ENCODE measurements around the gene NSD2. TPM values are rescaled to one million over a fixed set of nuclear protein-coding genes. Genes with fewer than 3 reads are reported as not detected.

NSD2 gene
- total RNA-seq, 1 experiment from 2014 or later = 136 TPM

DNA sequence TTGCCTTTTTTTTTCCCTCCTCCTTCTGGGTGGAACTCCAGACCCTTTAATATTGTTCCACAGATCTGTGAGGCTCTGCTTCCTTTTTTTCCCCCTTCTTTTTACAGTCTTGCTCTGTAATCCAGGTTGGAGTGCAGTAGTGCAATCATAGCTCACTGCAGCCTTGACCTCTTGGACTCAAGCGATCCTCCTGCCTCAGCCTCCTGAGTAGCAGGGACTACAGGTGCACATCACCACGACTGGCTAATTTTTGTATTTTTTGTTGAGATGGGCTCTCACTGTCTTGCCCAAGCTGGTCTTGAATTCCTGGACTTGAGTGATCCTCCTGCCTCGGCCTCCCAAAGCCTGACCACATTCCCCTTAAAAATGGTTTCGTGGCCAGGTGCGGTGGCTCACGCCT lies 26.8 kb downstream of the NSD2 start:
- Histone ChIP-seq H4K20me1 (ENCODE audit: control insufficient read depth, insufficient read depth, insufficient read length) (no peaks in the 10 kb centered on the region), H3K9ac (ENCODE audit: extremely low read depth, insufficient read length, low read length) (no peak overlapping the region), H4K5ac (ENCODE audit: insufficient read length, low read depth, low read length) (no peak overlapping the region), H3K18ac (ENCODE audit: insufficient read length, low read depth, low read length) (no peak overlapping the region), H3K27ac (ENCODE audit: insufficient read length, low read depth, low read length) (no peak overlapping the region), H3K23ac (ENCODE audit: insufficient read length, low read depth, low read length) (no peak overlapping the region), H2AK5ac (ENCODE audit: insufficient read length, low read length) (no peak overlapping the region), H3T11ph (ENCODE audit: low read length) (no peak overlapping the region), H3K79me2 (ENCODE audit: insufficient read depth, low read length) (peaks cover 10% of the 10 kb centered on the region; the same call in 1 of the 2 replicates), H4K91ac (ENCODE audit: insufficient read length, low read depth, low read length) (no peak overlapping the region), H3K4ac (ENCODE audit: low read depth, low read length) (no peak overlapping the region), H2BK20ac (ENCODE audit: low read depth, low read length, poor library complexity, severe bottlenecking) (no peak overlapping the region), H3K4me2 (ENCODE audit: insufficient read depth, insufficient read length, low read length) (no peak overlapping the region), H2BK5ac (ENCODE audit: insufficient read length, low read length) (no peak overlapping the region), H3K23me2 (ENCODE audit: insufficient read length, low read depth, low read length, poor library complexity, severe bottlenecking) (no peaks in the 10 kb centered on the region), H3K56ac (ENCODE audit: insufficient read length, low read depth, low read length) (no peak overlapping the region), H2BK12ac (ENCODE audit: insufficient read length, low read depth, low read length) (no peak overlapping the region), H3K9me3 (ENCODE audit: control insufficient read depth, low read depth, low read length) (no peaks in the 10 kb centered on the region), H4K8ac (replicated peaks; ENCODE audit: insufficient read length, low read depth, low read length) (no peak overlapping the region), H3K14ac (ENCODE audit: insufficient read depth, low read length) (no peak overlapping the region), H2AFZ (ENCODE audit: low read length) (no peak overlapping the region), H3K4me1 (ENCODE audit: insufficient read depth, low read length) (no peaks in the 10 kb centered on the region), H2BK15ac (ENCODE audit: low read depth, low read length) (no peak overlapping the region), H3K79me1 (ENCODE audit: insufficient read depth, low read depth, low read length, poor library complexity, severe bottlenecking) (peaks cover 3% of the 10 kb centered on the region), H2BK120ac (ENCODE audit: low read depth, low read length, poor library complexity, severe bottlenecking) (no peak overlapping the region), H3K27me3 (ENCODE audit: insufficient read depth, low read length) (no peaks in the 10 kb centered on the region)
- no peak for DNase-seq
- Mint-ChIP-seq H3K36me3 (ENCODE audit: insufficient read depth in 1 of 3, low read depth in 3 of 3) (peaks cover 22 to 39% (median 34%) of the 10 kb centered on the region in 3 experiments; a peak in 6 of 7 replicates), H3K27me3 (ENCODE audit: low read depth) (peaks cover 1% of the 10 kb centered on the region; the same call in 1 of the 2 replicates), H3K4me3 (no peak overlapping the region), H3K4me1 (peaks cover 6 to 10% of the 10 kb centered on the region in 2 experiments), H3K27ac (no peak overlapping the region), H3K9me3 (no peaks in the 10 kb centered on the region)
- no CpG with 5 or more reads among the region's 6 CpGs for WGBS (ENCODE audit: extremely low coverage, insufficient read length, low lambda C conversion rate)
- TF ChIP-seq, protein P1, sequence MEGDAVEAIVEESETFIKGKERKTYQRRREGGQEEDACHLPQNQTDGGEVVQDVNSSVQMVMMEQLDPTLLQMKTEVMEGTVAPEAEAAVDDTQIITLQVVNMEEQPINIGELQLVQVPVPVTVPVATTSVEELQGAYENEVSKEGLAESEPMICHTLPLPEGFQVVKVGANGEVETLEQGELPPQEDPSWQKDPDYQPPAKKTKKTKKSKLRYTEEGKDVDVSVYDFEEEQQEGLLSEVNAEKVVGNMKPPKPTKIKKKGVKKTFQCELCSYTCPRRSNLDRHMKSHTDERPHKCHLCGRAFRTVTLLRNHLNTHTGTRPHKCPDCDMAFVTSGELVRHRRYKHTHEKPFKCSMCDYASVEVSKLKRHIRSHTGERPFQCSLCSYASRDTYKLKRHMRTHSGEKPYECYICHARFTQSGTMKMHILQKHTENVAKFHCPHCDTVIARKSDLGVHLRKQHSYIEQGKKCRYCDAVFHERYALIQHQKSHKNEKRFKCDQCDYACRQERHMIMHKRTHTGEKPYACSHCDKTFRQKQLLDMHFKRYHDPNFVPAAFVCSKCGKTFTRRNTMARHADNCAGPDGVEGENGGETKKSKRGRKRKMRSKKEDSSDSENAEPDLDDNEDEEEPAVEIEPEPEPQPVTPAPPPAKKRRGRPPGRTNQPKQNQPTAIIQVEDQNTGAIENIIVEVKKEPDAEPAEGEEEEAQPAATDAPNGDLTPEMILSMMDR (conservative IDR thresholded peaks at IDR 0.05) = no peak

Data from H9 (cell line).